Neural cell (in vitro differentiated cells): ENCODE data around the gene TBL1X. TPM values are rescaled to one million over a fixed set of nuclear protein-coding genes. Genes with fewer than 3 reads are reported as not detected.
A peak's percentile ranks its signal among the peaks of the same experiment; 100 is the strongest.

Experiments used
- H2AFZ ChIP-seq: fragments of 200-600, 300-800 bp; sonication (generic), shearing (Covaris generic); 2 replicates; pipeline ENCODE4 v1.6.0; 2014; ENCODE audit warnings: low read depth, mild to moderate bottlenecking, antibody characterized with exemption, low read length, moderate library complexity
- H3F3A ChIP-seq: fragments of 200-600 bp; shearing (Covaris generic); 2 replicates; pipeline ENCODE4 v1.6.1; 2016; ENCODE audit warnings: mild to moderate bottlenecking, moderate library complexity, mixed read lengths, antibody characterized with exemption, low read length; ENCODE audit not compliant: insufficient read depth, poor library complexity, severe bottlenecking
- H3K27ac ChIP-seq: fragments of 200-600, 300-800 bp; sonication (generic), shearing (Covaris generic); 2 replicates; pipeline ENCODE4 v1.5.1; 2014; ENCODE audit warnings: mild to moderate bottlenecking, low read length, moderate library complexity
- H3K27me3 ChIP-seq: fragments of 300-800, 200-600 bp; sonication (generic), shearing (Covaris generic); 2 replicates; pipeline ENCODE4 v1.6.0; 2014; ENCODE audit warnings: mild to moderate bottlenecking, low read depth, low read length, moderate library complexity; ENCODE audit not compliant: insufficient read depth
- H3K36me3 ChIP-seq: fragments of 300-800, 200-600 bp; sonication (generic), shearing (Covaris generic); 2 replicates; pipeline ENCODE4 v1.5.1; 2014; ENCODE audit warnings: mild to moderate bottlenecking, antibody characterized with exemption, low read length, moderate library complexity; ENCODE audit not compliant: insufficient read depth
- H3K4me2 ChIP-seq: fragments of 300-800, 200-600 bp; sonication (generic), shearing (Covaris generic); 2 replicates; pipeline ENCODE4 v1.6.0; 2014; ENCODE audit warnings: mild to moderate bottlenecking, low read length
- H3K4me3 ChIP-seq: fragments of 300-800, 200-600 bp; sonication (generic), shearing (Covaris generic); 2 replicates; pipeline ENCODE4 v1.5.1; 2014; ENCODE audit warnings: mild to moderate bottlenecking, low read length, moderate library complexity
- H3K79me2 ChIP-seq: fragments of 200-600 bp; shearing (Covaris generic); replicated peaks from 2 replicates; pipeline ENCODE4 v1.6.0; 2014; ENCODE audit warnings: mild to moderate bottlenecking, low read length, moderate library complexity; ENCODE audit not compliant: insufficient read depth
- H3K9ac ChIP-seq: fragments of 300-800, 200-600 bp; sonication (generic), shearing (Covaris generic); 2 replicates; pipeline ENCODE4 v1.6.1; 2016; ENCODE audit warnings: mild to moderate bottlenecking, low read length, mixed read lengths
- H3K9me2 ChIP-seq: fragments of 200-600 bp; shearing (Covaris generic); 2 replicates; pipeline ENCODE4 v1.6.1; 2016; ENCODE audit warnings: mild to moderate bottlenecking, low read length, mixed read lengths; ENCODE audit not compliant: insufficient read depth
- H3K9me3 ChIP-seq: fragments of 200-600, 300-800 bp; sonication (generic), shearing (Covaris generic); 2 replicates; pipeline ENCODE4 v1.6.1; 2016; ENCODE audit warnings: mild to moderate bottlenecking, mixed run types, low read length, moderate library complexity, mixed read lengths
- H4K20me1 ChIP-seq: fragments of 200-600 bp; shearing (Covaris generic); 2 replicates; pipeline ENCODE4 v1.6.1; 2016; ENCODE audit warnings: mild to moderate bottlenecking, mixed run types; ENCODE audit not compliant: insufficient read depth
- EP300 ChIP-seq: fragments of 450-650 bp; conservative IDR thresholded peaks from 2 replicates; pipeline ENCODE4 v1.6.1; 2014; ENCODE audit warnings: antibody characterized with exemption, mild to moderate bottlenecking, moderate library complexity; ENCODE audit not compliant: poor library complexity, severe bottlenecking
- EZH2 ChIP-seq: fragments of 200-600, 300-800 bp; shearing (Covaris generic), sonication (generic); IDR thresholded peaks from 2 replicates; pipeline ENCODE4 v1.6.1; 2014; ENCODE audit warnings: antibody characterized with exemption, low read length, borderline replicate concordance, mild to moderate bottlenecking; ENCODE audit not compliant: insufficient read depth, poor library complexity, severe bottlenecking
- MXI1 ChIP-seq: fragments of 450-650 bp; conservative IDR thresholded peaks from 2 replicates; pipeline ENCODE4 v1.6.1; 2014; ENCODE audit warnings: antibody characterized with exemption, mild to moderate bottlenecking; ENCODE audit not compliant: poor library complexity, severe bottlenecking
- RAD21 ChIP-seq: fragments of 450-650 bp; conservative IDR thresholded peaks from 2 replicates; pipeline ENCODE4 v1.6.1; 2014; ENCODE audit warnings: antibody characterized with exemption, mild to moderate bottlenecking, moderate library complexity
- REST ChIP-seq: IDR thresholded peaks from 2 replicates; pipeline ENCODE4 v1.6.1; 2012; ENCODE audit warnings: borderline replicate concordance
- SMC3 ChIP-seq: fragments of 450-650 bp; conservative IDR thresholded peaks from 2 replicates; pipeline ENCODE4 v1.6.1; 2014; ENCODE audit warnings: antibody characterized with exemption, mild to moderate bottlenecking, moderate library complexity; ENCODE audit not compliant: poor library complexity
- TAF1 ChIP-seq: IDR thresholded peaks from 2 replicates; pipeline ENCODE4 v1.6.1; 2012; ENCODE audit warnings: low read depth
- polyA minus RNA-seq: library from RNA; depleted of rRNA, polyadenylated mRNA; stranded (reverse); fragments of >200 nt; gene quantifications from 2 replicates; pipeline ENCODE4 v1.2.3, GENCODE V29; 2014
- polyA plus RNA-seq: library from polyadenylated mRNA; depleted of rRNA; stranded (reverse); fragments of >200 nt; gene quantifications from 2 replicates; pipeline ENCODE4 v1.2.3, GENCODE V29; 2014
- TF ChIP-seq, protein P1 (sequence below): fragments of 450-650 bp; IDR thresholded peaks from 2 replicates; pipeline ENCODE4 v1.5.1; 2014; ENCODE audit warnings: antibody characterized with exemption, mild to moderate bottlenecking, moderate library complexity; ENCODE audit not compliant: poor library complexity, severe bottlenecking

TBL1X gene
- polyA plus RNA-seq (2.2 and 3.1 TPM in 2 replicates), polyA minus RNA-seq (11.4 and 11.9 TPM in 2 replicates)

DNA sequence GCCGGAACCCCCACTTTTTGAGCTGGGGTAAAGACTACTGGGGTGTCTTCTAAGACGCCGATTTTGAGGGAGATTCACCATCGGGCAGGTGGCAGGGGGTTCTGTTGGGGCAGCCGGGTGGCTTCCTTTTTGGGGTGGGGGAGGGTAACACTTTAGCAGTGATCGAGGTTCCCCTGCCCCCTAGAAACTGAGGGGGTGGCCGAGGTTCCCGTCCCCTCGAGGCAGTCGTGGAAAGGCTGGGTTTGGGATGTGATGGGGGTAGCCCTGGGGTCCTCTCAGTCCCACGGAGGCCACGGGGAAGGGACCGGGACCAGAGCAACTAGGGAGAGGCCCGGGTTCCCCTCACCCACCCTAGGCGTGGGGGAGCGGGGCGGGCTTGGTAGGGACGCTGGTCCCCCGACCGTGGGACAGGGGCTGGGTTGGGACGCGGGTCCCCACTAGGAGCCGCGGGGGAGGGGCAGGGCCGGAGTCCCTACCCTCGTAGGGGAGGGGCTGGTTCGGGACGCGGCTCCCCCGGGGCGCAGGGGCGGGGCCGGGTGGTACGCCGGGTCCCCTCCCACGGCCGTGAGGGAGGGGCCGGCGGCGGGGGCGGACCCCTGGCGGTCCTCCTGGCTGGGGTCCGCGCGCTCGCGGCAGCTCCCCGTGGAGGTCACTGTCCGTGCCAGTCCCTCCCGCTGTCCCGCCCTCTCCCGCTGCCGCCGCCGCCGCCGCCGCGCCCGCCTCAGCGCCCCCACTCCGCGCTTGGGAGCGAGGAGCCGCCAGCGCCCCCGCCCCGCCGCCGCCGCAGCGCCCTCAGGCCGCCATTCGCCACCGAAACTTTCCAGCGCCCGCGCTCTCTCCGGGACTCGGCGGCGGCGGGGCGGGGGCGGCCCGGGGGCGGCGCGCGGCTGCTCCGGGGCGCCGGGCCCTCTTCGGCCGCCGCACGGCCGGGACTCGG is at the start of gene TBL1X:
TSS of gene TBL1X (plus strand) at position 624 of the 937 bp plus-strand sequence. CDS start 188,529 bp downstream, outside the sequence.
- H3K79me2 ChIP-seq = peaks cover 28% of the 10 kb centered on the region
- no peak within 1 kb of the TSS for H3K4me2 ChIP-seq
- TF ChIP-seq EZH2 (no peak), TAF1 (no peak), MXI1 (no peak), SMC3 (no peak), EP300 (no peak), RAD21 (no peak), REST (no peak)
- TF ChIP-seq, protein P1, sequence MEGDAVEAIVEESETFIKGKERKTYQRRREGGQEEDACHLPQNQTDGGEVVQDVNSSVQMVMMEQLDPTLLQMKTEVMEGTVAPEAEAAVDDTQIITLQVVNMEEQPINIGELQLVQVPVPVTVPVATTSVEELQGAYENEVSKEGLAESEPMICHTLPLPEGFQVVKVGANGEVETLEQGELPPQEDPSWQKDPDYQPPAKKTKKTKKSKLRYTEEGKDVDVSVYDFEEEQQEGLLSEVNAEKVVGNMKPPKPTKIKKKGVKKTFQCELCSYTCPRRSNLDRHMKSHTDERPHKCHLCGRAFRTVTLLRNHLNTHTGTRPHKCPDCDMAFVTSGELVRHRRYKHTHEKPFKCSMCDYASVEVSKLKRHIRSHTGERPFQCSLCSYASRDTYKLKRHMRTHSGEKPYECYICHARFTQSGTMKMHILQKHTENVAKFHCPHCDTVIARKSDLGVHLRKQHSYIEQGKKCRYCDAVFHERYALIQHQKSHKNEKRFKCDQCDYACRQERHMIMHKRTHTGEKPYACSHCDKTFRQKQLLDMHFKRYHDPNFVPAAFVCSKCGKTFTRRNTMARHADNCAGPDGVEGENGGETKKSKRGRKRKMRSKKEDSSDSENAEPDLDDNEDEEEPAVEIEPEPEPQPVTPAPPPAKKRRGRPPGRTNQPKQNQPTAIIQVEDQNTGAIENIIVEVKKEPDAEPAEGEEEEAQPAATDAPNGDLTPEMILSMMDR = no peak
- no peaks in the 10 kb centered on the region for H3K27me3 ChIP-seq
- H3K4me3 ChIP-seq = peak within 1 kb of the TSS; percentile 74
- H2AFZ ChIP-seq = no peak within 1 kb of the TSS
- H3K9ac ChIP-seq = peak within 1 kb of the TSS; percentile 62
- H4K20me1 ChIP-seq = no peaks in the 10 kb centered on the region
- H3K9me3 ChIP-seq = no peaks in the 10 kb centered on the region
- H3K9me2 ChIP-seq = no peaks in the 10 kb centered on the region
- H3F3A ChIP-seq = no peaks in the 10 kb centered on the region
- H3K36me3 ChIP-seq = no peaks in the 10 kb centered on the region
- H3K27ac ChIP-seq = peak within 1 kb of the TSS; percentile 12

GRCh38 chrX:9416562-9417348 is 48.1 kb upstream of the TBL1X start:
- Histone ChIP-seq H3K36me3 (no peaks in the 10 kb centered on the region), H4K20me1 (no peaks in the 10 kb centered on the region), H3K9me3 (no peaks in the 10 kb centered on the region), H3K27me3 (no peaks in the 10 kb centered on the region), H3K9me2 (no peaks in the 10 kb centered on the region), H3K27ac (no peak overlapping the region), H3F3A (no peaks in the 10 kb centered on the region), H3K79me2 (no peaks in the 10 kb centered on the region), H3K9ac (no peak overlapping the region), H3K4me2 (no peak overlapping the region), H3K4me3 (no peak overlapping the region), H2AFZ (no peak overlapping the region)
- TF ChIP-seq EZH2 (no peak), REST (no peak), SMC3 (no peak), RAD21 (no peak)
